Kidney (tissue), 14 donors: ENCODE results near the gene HOXD3. TPM values are rescaled to one million over a fixed set of nuclear protein-coding genes. Genes with fewer than 3 reads are reported as not detected.
A peak's percentile ranks its signal among the peaks of the same experiment; 100 is the strongest.

Experiments used
- DNase-seq, 5 donors: peaks; one replicate each; pipeline ENCODE4 v3.0.0-alpha.2; 2013 to 2020
- FAIRE-seq: peaks from 2 replicates; lab custom pipeline; 2012; peaks lifted over from hg19 to GRCh38; lab: Jason Lieb, UNC
- H3K27ac ChIP-seq, 2 donors: one replicate each; pipeline ENCODE4 v1.7.0; 2013; ENCODE audit warnings: low read depth in 2 of 2, low read length in 2 of 2, inconsistent platforms in 1 of 2
- H3K27me3 ChIP-seq: one replicate; pipeline ENCODE4 v1.7.1; 2013; ENCODE audit warnings: low read length, inconsistent platforms; ENCODE audit not compliant: control insufficient read depth, insufficient read depth
- H3K36me3 ChIP-seq, 3 donors: one replicate each; pipeline versions ENCODE4 v1.7.0 to v1.7.1; 2013; ENCODE audit warnings: low read length in 3 of 3, control low read depth in 1 of 3, inconsistent platforms in 1 of 3; ENCODE audit not compliant: insufficient read depth in 3 of 3, control insufficient read depth in 2 of 3
- H3K4me1 ChIP-seq, 3 donors: one replicate each; pipeline versions ENCODE4 v1.7.0 to v1.7.1; 2013; ENCODE audit warnings: low read length in 3 of 3, inconsistent platforms in 1 of 3, low read depth in 1 of 3; ENCODE audit not compliant: control insufficient read depth in 2 of 3, insufficient read depth in 2 of 3
- H3K4me3 ChIP-seq, 3 donors: one replicate each; pipeline versions ENCODE4 v1.7.0 to v1.8.1; 2013; ENCODE audit warnings: low read length in 3 of 3, control low read depth in 1 of 3, inconsistent platforms in 1 of 3
- H3K9ac ChIP-seq, 3 donors: one replicate each; pipeline versions ENCODE4 v1.7.0 to v1.7.1; 2013; ENCODE audit warnings: low read length in 3 of 3, control low read depth in 1 of 3, inconsistent platforms in 1 of 3
- H3K9me3 ChIP-seq, 3 donors: one replicate each; pipeline versions ENCODE4 v1.7.0 to v1.7.1; 2013; ENCODE audit warnings: low read length in 3 of 3, control low read depth in 1 of 3, inconsistent platforms in 1 of 3; ENCODE audit not compliant: control insufficient read depth in 2 of 3, insufficient read depth in 1 of 3
- intact Hi-C: fragments of 100-400 bp; cut with DNase I; formaldehyde crosslinking; loops from one replicate; pipeline ENCODE4 v1.11.1; 2022
- polyA plus RNA-seq: library from polyadenylated mRNA; stranded (reverse); fragments of 350-450 nt; fragmentation: Illumina TruSeq; extraction: RNeasy Lipid Tissue Mini Kit (QIAGEN cat#74804); gene quantifications from one replicate; pipeline ENCODE4 v1.2.3, GENCODE V29; 2014; ENCODE audit warnings: low read depth, low replicate concordance; ENCODE audit not compliant: insufficient read depth
- total RNA-seq: library from RNA; stranded (reverse); fragmentation: NEBNext Ultra II Directional; extraction: Animal tissue kit (Norgen Biotek cat#: 25700); gene quantifications from one replicate; pipeline ENCODE4 v1.2.1, GENCODE V29; 2021
- TF ChIP-seq, protein P1 (sequence below): IDR thresholded peaks from 3 replicates; pipeline ENCODE4 v1.5.1; 2012; ENCODE audit warnings: mild to moderate bottlenecking, moderate library complexity, borderline replicate concordance; ENCODE audit not compliant: insufficient read depth; ENCODE audit errors: extremely low read depth
- donor health status: control.
- donor health status: control.
- donor health status: control.
- donor health status: control.
- donor health status: control.
- donor health status: DM: yes; HTN: yes; CAD: no.
- donor health status: Normal renal cell carcinoma (clear cell type).

Gene HOXD3
- total and polyA plus RNA-seq, 2 donors from 2014 or later = 16.9 to 29.3 TPM

- Histone ChIP-seq H3K36me3 (no peaks in the 10 kb centered on the region), H3K27ac (peak overlapping the region; percentile 90 to 95), H3K9me3 (no peaks in the 10 kb centered on the region), H3K4me3 (peak overlapping the region; percentile 31 to 65 (median 48)), H3K27me3 (no peaks in the 10 kb centered on the region), H3K9ac (peak overlapping the region in 2 of 3 donors; percentile 1 to 70), H3K4me1 (peaks cover 4 to 10% (median 8%) of the 10 kb centered on the region in 3 donors)
- intact Hi-C loops = no loop called here
- FAIRE-seq (no peak), DNase-seq (peak; percentile 74 to 94 (median 92))
- TF ChIP-seq, protein P1, sequence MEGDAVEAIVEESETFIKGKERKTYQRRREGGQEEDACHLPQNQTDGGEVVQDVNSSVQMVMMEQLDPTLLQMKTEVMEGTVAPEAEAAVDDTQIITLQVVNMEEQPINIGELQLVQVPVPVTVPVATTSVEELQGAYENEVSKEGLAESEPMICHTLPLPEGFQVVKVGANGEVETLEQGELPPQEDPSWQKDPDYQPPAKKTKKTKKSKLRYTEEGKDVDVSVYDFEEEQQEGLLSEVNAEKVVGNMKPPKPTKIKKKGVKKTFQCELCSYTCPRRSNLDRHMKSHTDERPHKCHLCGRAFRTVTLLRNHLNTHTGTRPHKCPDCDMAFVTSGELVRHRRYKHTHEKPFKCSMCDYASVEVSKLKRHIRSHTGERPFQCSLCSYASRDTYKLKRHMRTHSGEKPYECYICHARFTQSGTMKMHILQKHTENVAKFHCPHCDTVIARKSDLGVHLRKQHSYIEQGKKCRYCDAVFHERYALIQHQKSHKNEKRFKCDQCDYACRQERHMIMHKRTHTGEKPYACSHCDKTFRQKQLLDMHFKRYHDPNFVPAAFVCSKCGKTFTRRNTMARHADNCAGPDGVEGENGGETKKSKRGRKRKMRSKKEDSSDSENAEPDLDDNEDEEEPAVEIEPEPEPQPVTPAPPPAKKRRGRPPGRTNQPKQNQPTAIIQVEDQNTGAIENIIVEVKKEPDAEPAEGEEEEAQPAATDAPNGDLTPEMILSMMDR = no peak
Measured at GRCh38 chr2:176164611-176165369, 7.7 kb downstream of the HOXD3 start.

DNA sequence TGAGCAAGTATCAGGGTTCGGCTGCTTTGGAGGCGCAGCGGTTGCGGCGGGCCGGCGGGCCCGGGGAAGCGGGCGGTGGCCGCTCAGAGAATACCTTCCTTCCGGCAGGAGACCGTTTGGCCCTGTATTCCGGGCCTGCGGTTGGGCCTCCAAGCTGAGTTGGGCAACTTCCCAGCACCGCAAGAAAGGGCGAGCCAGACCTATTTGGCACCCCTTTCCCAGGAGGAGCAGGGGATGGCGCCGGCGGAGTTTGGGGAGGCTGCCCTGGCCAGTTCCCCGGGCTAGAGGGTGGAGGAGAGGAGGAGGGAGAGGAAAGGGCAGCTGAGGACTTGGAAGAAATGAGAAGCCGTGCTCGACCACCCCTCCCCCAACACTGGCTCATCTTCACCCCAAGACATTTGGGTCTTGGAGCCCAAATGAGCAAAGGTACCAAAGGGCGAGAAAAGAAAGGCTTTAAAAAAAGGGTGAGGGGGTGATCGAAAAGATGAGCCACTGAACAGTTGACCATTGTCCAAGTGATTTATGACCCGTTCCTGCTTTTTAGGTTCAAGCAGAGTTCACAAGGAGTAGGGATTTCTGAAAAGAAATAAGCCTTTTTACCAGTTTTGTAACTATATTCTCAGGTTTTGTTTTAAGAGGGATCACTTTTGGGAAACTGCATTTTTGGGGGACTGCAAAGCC lies 8.4 kb downstream of the HOXD3 start:
- H3K36me3 ChIP-seq = no peaks in the 10 kb centered on the region
- no peak for FAIRE-seq
- H3K4me3 ChIP-seq = peak overlapping the region in 2 of 3 donors; percentile 48 to 65
- peak overlapping the region; percentile 90 to 95 for H3K27ac ChIP-seq
- H3K4me1 ChIP-seq = peaks cover 4 to 14% (median 7%) of the 10 kb centered on the region in 3 donors
- peak overlapping the region; percentile 1 to 70 (median 26) for H3K9ac ChIP-seq
- DNase-seq = peak in 4 of 5 donors; percentile 63 to 85 (median 80)
- intact Hi-C loops = no loop called here
- H3K9me3 ChIP-seq = no peaks in the 10 kb centered on the region
- no peaks in the 10 kb centered on the region for H3K27me3 ChIP-seq
- TF ChIP-seq, protein P1 = no peak

GRCh38 chr2:176166272-176166671 lies 9.2 kb downstream of the HOXD3 start:
- H3K9me3 ChIP-seq = no peaks in the 10 kb centered on the region
- no peaks in the 10 kb centered on the region for H3K27me3 ChIP-seq
- peak overlapping the region in 1 of 3 donors; percentile 70 for H3K9ac ChIP-seq
- no peak for FAIRE-seq
- intact Hi-C loops = no loop called here
- peak overlapping the region in 1 of 2 donors; percentile 95 for H3K27ac ChIP-seq
- no peak overlapping the region for H3K4me3 ChIP-seq
- H3K36me3 ChIP-seq = no peaks in the 10 kb centered on the region
- DNase-seq = peak in 1 of 5 donors; percentile 25
- TF ChIP-seq, protein P1 = no peak
- H3K4me1 ChIP-seq = peaks cover 4 to 14% (median 10%) of the 10 kb centered on the region in 3 donors
